ENCODE measurements around the gene BATF2. TPM values are rescaled to one million over a fixed set of nuclear protein-coding genes. Genes with fewer than 3 reads are reported as not detected.

BATF2 gene
- polyA plus RNA-seq, 1 donor from 2014 or later, result not detected

- H3K9ac ChIP-seq (ENCODE audit: low read length), result no peak overlapping the region
These were observed 45.2 kb downstream of the BATF2 start for GRCh38 chr11:64951529-64951928.

GRCh38 chr11:64947208-64947814 lies 49.5 kb downstream of the BATF2 start:
- Histone ChIP-seq H4K20me1 (ENCODE audit: insufficient read depth) (no peaks in the 10 kb centered on the region), H3K9me3 (ENCODE audit: low read length) (no peaks in the 10 kb centered on the region), H3F3A (ENCODE audit: insufficient read depth, low read length, poor library complexity, severe bottlenecking) (no peaks in the 10 kb centered on the region), H2AFZ (ENCODE audit: low read depth, low read length) (no peak overlapping the region), H3K79me2 (replicated peaks; ENCODE audit: insufficient read depth, low read length) (no peaks in the 10 kb centered on the region), H3K27ac (ENCODE audit: low read length) (no peak overlapping the region), H3K4me2 (ENCODE audit: low read length) (no peak overlapping the region), H3K27me3 (ENCODE audit: insufficient read depth, low read depth, low read length) (no peaks in the 10 kb centered on the region), H3K36me3 (ENCODE audit: insufficient read depth, low read length) (no peaks in the 10 kb centered on the region), H3K9ac (ENCODE audit: low read length) (no peak overlapping the region), H3K4me3 (ENCODE audit: low read length) (no peak overlapping the region), H3K9me2 (ENCODE audit: insufficient read depth, low read length) (no peaks in the 10 kb centered on the region)
- TF ChIP-seq MXI1 (conservative IDR thresholded peaks at IDR 0.05; ENCODE audit: poor library complexity, severe bottlenecking) (no peak), EZH2 (IDR thresholded peaks at IDR 0.05; ENCODE audit: borderline replicate concordance, insufficient read depth, low read length, poor library complexity, severe bottlenecking) (no peak), REST (IDR thresholded peaks at IDR 0.05; ENCODE audit: borderline replicate concordance) (no peak), RAD21 (conservative IDR thresholded peaks at IDR 0.05) (no peak), SMC3 (conservative IDR thresholded peaks at IDR 0.05; ENCODE audit: poor library complexity) (no peak), EP300 (conservative IDR thresholded peaks at IDR 0.05; ENCODE audit: poor library complexity, severe bottlenecking) (no peak)

More at GRCh38 chr11:64951529-64951928, 45.2 kb downstream of the BATF2 start:
- H3K36me3 ChIP-seq (ENCODE audit: insufficient read depth, low read length), result no peaks in the 10 kb centered on the region
- TF ChIP-seq CTCF (IDR thresholded peaks at IDR 0.05; ENCODE audit: poor library complexity, severe bottlenecking), result no peak
- no peak for TF ChIP-seq EP300 (conservative IDR thresholded peaks at IDR 0.05; ENCODE audit: poor library complexity, severe bottlenecking)
- TF ChIP-seq TAF1 (IDR thresholded peaks at IDR 0.05; ENCODE audit: low read depth), result no peak
- TF ChIP-seq REST (IDR thresholded peaks at IDR 0.05; ENCODE audit: borderline replicate concordance), result no peak
- no peak for TF ChIP-seq POLR2AphosphoS5 (IDR thresholded peaks at IDR 0.05)
- TF ChIP-seq RAD21 (conservative IDR thresholded peaks at IDR 0.05), result no peak
- no peak overlapping the region for H3K27ac ChIP-seq (ENCODE audit: low read length)
- H3K9me3 ChIP-seq (ENCODE audit: low read length), result no peaks in the 10 kb centered on the region
- H4K20me1 ChIP-seq (ENCODE audit: insufficient read depth), result no peaks in the 10 kb centered on the region
- no peaks in the 10 kb centered on the region for H3F3A ChIP-seq (ENCODE audit: insufficient read depth, low read length, poor library complexity, severe bottlenecking)
- H3K9me2 ChIP-seq (ENCODE audit: insufficient read depth, low read length), result no peaks in the 10 kb centered on the region
- H3K27me3 ChIP-seq (ENCODE audit: insufficient read depth, low read depth, low read length), result no peaks in the 10 kb centered on the region
- H3K79me2 ChIP-seq (replicated peaks; ENCODE audit: insufficient read depth, low read length), result no peaks in the 10 kb centered on the region
- H3K4me3 ChIP-seq (ENCODE audit: low read length), result no peak overlapping the region
- H3K4me2 ChIP-seq (ENCODE audit: low read length), result no peak overlapping the region
- no peak overlapping the region for H2AFZ ChIP-seq (ENCODE audit: low read depth, low read length)

Small RNA genes within 50 kb of the gene (small RNA-seq; reads per million reads assigned to genes)
- gene MIR6879, result 0 to 0.97 (median 0) reads per million in 3 experiments
- gene SNX15, result 0 reads per million in 3 experiments

Other genes with a start within 250 kb of the BATF2 start
- gene PYGM, start 237.0 kb downstream of the BATF2 start, polyA plus RNA-seq, result 0.14 and 0.43 TPM in 2 replicates
- gene SF1, start 218.4 kb downstream of the BATF2 start, polyA plus RNA-seq, result 53.2 and 72.7 TPM in 2 replicates
- gene MAP4K2, start 193.8 kb downstream of the BATF2 start, polyA plus RNA-seq, result 12.4 and 13.2 TPM in 2 replicates
- 16.8 and 20.2 TPM in 2 replicates for gene MEN1, start 186.4 kb downstream of the BATF2 start, polyA plus RNA-seq
- gene CDC42BPG, start 152.3 kb downstream of the BATF2 start, polyA plus RNA-seq, result 0.26 TPM in 1 of 2 replicates, not detected in the other
- 26.4 and 34.9 TPM in 2 replicates for gene EHD1, start 118.3 kb downstream of the BATF2 start, polyA plus RNA-seq
- 7.5 and 10.7 TPM in 2 replicates for gene ATG2A, start 79.8 kb downstream of the BATF2 start, polyA plus RNA-seq
- gene PPP2R5B, start 72.3 kb downstream of the BATF2 start, polyA plus RNA-seq, result 76.1 and 86.9 TPM in 2 replicates
- gene GPHA2, start 61.1 kb downstream of the BATF2 start, polyA plus RNA-seq, result not detected in 2 replicates
- gene MAJIN, start 24.9 kb downstream of the BATF2 start, polyA plus RNA-seq, result not detected in 2 replicates
- gene ARL2, start 17.2 kb upstream of the BATF2 start, polyA plus RNA-seq, result 158 and 174 TPM in 2 replicates
- gene SNX15, start 30.5 kb upstream of the BATF2 start, polyA plus RNA-seq, result 11.2 and 15.3 TPM in 2 replicates
- 23.5 and 27.0 TPM in 2 replicates for gene SAC3D1, start 44.2 kb upstream of the BATF2 start, polyA plus RNA-seq
- gene NAALADL1, start 61.6 kb upstream of the BATF2 start, polyA plus RNA-seq, result not detected in 2 replicates
- gene CDCA5, start 87.1 kb upstream of the BATF2 start, polyA plus RNA-seq, result 2.3 and 2.4 TPM in 2 replicates
- 39.7 and 42.0 TPM in 2 replicates for gene ZFPL1, start 87.3 kb upstream of the BATF2 start, polyA plus RNA-seq
- 230 and 313 TPM in 2 replicates for gene VPS51, start 99.2 kb upstream of the BATF2 start, polyA plus RNA-seq
- gene TM7SF2, start 114.9 kb upstream of the BATF2 start, polyA plus RNA-seq, result 78.4 and 99.5 TPM in 2 replicates
- gene ZNHIT2, start 120.7 kb upstream of the BATF2 start, polyA plus RNA-seq, result 6.9 and 7.0 TPM in 2 replicates
- gene FAU, start 125.2 kb upstream of the BATF2 start, polyA plus RNA-seq, result 299 and 420 TPM in 2 replicates
- 80.5 and 83.2 TPM in 2 replicates for gene MRPL49, start 125.3 kb upstream of the BATF2 start, polyA plus RNA-seq
- gene SYVN1, start 137.5 kb upstream of the BATF2 start, polyA plus RNA-seq, result 12.8 and 13.0 TPM in 2 replicates
- not detected in 2 replicates for gene SPDYC, start 173.3 kb upstream of the BATF2 start, polyA plus RNA-seq
- 102 and 121 TPM in 2 replicates for gene CAPN1, start 185.0 kb upstream of the BATF2 start, polyA plus RNA-seq

Measured in neural cell (in vitro differentiated cells).